Retinal pigment epithelial cell (primary cell): ENCODE measurements around the gene ACVR1B.

Experiments used
- DNase-seq: peaks from one replicate; pipeline ENCODE4 v3.0.0-alpha.2; 2010; ENCODE audit warnings: low read depth
- H3K4me3 ChIP-seq: 2 replicates; pipeline ENCODE4 v1.5.1; 2011; ENCODE audit warnings: mild to moderate bottlenecking, low read length, control low read depth, moderate library complexity
- TF ChIP-seq, protein P1 (sequence below): conservative IDR thresholded peaks from 2 replicates; pipeline ENCODE4 v1.5.1; 2011; ENCODE audit warnings: low read depth, low read length, control low read depth, inconsistent platforms

Gene ACVR1B

DNA sequence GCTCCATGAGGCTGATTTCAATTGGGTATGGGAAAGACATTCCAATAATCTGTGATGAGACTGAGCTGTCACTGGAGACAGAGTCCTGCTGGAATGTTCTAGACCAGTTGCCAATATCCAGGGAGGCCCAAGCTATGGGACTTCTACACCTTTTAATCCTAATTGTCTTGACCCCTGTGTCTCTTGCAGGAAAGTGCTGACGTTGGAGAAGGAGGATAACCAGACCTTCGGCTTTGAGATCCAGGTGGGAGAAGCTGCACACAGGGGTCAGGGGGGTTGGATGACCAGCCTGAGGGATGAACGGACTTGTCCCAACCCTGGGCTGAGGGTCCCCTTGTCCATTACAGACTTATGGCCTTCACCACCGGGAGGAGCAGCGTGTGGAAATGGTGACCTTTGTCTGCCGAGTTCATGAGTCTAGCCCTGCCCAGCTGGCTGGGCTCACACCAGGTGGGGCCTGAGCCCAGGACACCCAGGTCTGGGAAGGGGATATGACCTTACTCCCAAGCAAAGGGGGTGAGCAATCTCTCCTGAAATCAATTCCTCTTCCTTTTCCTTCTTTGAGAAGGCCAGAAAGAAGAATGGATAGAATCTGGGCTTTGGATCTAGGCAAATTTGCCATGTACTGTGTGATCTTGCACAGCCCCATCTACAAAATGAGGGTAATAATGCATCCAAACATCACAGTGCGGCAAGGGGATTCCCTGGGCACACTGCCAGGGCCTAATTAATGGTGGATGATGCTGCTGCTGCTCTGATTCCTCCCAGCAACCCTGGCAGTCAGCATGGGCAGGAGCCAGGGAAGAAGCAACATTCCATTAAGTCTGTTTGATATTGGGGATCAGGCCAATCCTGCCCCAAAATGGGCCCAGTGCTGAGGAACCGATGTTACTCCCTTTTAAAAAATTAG is 59.4 kb downstream of the ACVR1B start:
- H3K4me3 ChIP-seq, result no peak overlapping the region
- TF ChIP-seq, protein P1, sequence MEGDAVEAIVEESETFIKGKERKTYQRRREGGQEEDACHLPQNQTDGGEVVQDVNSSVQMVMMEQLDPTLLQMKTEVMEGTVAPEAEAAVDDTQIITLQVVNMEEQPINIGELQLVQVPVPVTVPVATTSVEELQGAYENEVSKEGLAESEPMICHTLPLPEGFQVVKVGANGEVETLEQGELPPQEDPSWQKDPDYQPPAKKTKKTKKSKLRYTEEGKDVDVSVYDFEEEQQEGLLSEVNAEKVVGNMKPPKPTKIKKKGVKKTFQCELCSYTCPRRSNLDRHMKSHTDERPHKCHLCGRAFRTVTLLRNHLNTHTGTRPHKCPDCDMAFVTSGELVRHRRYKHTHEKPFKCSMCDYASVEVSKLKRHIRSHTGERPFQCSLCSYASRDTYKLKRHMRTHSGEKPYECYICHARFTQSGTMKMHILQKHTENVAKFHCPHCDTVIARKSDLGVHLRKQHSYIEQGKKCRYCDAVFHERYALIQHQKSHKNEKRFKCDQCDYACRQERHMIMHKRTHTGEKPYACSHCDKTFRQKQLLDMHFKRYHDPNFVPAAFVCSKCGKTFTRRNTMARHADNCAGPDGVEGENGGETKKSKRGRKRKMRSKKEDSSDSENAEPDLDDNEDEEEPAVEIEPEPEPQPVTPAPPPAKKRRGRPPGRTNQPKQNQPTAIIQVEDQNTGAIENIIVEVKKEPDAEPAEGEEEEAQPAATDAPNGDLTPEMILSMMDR, result no peak
- DNase-seq, result no peak

DNA sequence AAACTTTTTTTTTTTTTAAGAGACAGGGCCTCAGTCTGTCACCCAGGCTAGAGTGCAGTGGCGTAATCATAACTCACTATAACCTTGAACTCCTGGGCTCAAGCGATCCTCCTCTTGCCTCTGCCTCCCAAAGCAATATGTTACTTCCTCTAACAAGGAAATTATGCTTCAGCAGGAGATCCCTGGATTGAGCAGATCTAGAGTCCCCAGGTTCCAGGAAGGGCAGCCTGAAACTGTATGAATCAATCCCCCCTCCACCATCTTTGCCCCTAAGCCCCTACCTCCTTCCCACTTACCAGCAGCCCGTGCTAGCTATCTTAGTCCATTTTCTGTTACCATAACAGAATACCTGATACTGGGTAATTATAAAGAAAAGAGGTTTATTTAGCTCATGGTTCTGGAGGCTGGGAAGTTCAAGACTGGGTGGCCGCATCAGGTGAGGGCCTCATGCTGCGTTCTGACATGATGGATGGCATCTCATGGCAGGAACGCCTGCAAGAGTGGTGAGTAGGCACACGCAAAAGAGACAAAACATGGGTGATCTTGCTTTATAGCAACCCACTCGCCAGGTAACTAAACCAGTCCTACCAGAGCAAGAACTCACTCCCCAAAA is 60.2 kb downstream of the ACVR1B start:
- no peak for DNase-seq
- TF ChIP-seq, protein P1, result no peak
- no peak overlapping the region for H3K4me3 ChIP-seq

DNA sequence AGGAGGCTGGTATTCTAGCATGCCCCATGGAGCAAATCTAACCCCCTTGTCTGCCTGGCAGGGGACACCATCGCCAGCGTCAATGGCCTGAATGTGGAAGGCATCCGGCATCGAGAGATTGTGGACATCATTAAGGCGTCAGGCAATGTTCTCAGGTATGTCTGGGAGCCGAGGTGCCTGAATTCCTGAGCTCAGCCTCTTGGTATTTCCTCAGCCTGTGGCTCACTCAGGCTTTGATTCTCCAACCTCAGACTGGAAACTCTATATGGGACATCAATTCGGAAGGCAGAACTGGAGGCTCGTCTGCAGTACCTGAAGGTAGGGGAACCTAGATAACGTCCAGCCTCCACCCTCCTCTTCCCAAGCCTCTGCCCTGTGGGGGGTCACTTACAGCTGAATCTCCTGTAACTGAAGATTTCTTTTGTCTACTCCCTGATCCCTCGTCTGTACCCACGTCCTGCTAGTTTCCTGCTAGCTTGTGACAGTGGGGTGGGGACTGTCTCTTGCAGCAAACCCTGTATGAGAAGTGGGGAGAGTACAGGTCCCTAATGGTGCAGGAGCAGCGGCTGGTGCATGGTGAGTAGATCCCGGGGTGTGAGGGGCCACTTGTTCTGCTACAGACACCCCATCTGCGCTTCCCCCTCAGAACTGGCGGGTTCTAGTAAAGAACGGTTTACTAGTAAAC is 62.3 kb downstream of the ACVR1B start:
- no peak for DNase-seq
- no peak overlapping the region for H3K4me3 ChIP-seq
- TF ChIP-seq, protein P1, result no peak

DNA sequence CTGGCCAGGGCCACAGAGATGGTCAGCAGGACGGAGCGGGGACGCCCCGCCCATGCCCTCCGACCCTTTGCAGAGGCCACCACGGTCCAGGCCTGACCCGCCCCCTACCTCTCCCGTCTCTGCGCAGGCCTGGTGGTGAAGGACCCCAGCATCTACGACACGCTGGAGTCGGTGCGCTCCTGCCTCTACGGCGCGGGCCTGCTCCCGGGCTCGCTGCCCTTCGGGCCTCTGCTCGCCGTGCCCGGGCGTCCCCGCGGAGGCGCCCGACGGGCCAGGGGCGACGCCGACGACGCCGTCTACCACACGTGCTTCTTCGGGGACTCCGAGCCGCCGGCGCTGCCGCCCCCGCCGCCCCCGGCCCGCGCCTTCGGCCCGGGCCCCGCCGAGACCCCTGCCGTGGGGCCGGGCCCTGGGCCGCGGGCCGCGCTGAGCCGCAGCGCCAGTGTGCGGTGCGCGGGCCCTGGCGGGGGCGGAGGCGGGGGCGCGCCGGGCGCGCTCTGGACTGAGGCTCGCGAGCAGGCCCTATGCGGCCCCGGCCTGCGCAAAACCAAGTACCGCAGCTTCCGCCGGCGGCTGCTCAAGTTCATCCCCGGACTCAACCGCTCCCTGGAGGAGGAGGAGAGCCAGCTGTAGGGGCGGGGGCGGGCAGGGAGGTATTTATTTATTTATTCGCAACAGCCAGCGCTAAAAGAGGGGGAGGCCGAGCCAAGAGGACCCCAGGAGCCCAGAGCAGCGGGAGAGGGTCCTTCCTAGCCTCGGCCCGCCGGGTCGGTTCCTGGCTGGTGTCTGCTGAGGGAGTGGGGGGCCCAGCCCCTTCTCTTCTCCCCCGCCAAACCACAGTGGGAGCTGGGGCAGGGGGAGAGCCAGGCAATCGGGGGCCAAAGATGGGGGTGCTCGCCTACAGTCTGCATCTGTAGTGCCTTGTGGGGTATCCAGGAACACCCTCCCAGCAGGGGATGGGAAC is 63.4 kb downstream of the ACVR1B start:
- H3K4me3 ChIP-seq, result no peak overlapping the region
- no peak for DNase-seq

DNA sequence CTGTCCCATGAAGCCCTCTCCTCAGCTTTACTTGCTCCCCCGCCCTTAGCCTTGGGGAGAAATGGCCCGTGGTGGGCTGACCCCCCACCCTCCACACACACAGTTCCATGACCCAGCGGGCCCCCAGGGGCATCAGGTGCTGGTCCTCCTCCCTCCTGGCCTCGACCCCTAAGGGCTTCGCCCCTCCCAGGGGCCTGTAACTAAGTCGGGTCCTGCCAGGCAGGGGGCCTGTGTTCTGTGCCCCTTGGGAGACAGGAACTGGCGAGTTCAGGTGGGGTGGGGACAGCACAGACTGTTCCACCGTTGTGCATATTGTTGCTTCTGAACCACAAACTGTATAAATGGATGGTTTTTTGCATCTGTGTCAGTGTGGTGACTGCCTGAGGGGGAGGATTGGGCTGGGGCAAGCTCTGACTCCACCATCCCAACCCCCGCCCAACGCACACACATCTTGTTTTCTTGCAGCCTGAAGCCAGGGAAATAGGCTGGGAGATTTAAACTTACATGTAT is 64.1 kb downstream of the ACVR1B start:
- DNase-seq, result no peak
- H3K4me3 ChIP-seq, result no peak overlapping the region
- TF ChIP-seq, protein P1, result no peak

More for the DNA sequence above, 63.4 kb downstream of the ACVR1B start:
- TF ChIP-seq, protein P1, result no peak

DNA sequence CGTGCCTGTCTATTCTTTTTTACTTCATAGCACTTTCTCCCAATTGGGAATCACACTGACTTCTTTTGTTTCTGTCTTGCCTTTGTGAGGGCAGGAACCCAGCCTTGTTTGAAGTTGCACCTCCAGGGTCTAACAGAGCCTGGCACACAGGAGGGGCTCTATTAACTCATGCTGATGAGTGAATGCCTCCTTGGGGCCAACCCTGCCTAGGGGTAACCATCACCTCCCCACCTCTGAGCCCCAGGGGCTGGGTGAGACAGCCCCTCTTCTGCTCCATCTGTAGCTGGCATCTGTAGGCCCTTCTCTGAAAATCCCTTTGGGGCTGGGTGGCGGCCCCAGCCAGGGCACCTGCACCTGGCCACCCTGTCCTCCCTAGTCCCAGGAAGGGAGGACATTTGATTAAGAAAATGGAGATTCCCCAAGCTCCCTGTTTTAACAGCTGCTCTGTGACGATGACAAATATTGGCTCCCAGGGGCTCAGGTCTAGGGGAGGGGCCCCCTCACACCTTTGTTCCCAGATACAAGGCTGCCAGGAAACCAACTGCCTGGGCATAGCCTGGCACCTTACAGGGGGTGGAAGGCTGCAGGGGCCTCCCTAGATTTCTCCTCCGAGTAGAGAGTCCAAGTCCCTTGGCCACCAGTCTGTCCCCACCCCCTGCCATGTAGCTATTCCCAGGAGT is 67.1 kb downstream of the ACVR1B start:
- H3K4me3 ChIP-seq, result no peak overlapping the region
- TF ChIP-seq, protein P1, result no peak
- no peak for DNase-seq
